Measurements from ENCODE around the gene SSBP4. TPM values are rescaled to one million over a fixed set of nuclear protein-coding genes. Genes with fewer than 3 reads are reported as not detected.

SSBP4 gene
- total and polyA plus RNA-seq, 9 of the 15 experiments (the other 6 are each of a cell fraction or from before 2014, with no cell fraction given): 1.1 to 189 (median 39.0) TPM

DNA sequence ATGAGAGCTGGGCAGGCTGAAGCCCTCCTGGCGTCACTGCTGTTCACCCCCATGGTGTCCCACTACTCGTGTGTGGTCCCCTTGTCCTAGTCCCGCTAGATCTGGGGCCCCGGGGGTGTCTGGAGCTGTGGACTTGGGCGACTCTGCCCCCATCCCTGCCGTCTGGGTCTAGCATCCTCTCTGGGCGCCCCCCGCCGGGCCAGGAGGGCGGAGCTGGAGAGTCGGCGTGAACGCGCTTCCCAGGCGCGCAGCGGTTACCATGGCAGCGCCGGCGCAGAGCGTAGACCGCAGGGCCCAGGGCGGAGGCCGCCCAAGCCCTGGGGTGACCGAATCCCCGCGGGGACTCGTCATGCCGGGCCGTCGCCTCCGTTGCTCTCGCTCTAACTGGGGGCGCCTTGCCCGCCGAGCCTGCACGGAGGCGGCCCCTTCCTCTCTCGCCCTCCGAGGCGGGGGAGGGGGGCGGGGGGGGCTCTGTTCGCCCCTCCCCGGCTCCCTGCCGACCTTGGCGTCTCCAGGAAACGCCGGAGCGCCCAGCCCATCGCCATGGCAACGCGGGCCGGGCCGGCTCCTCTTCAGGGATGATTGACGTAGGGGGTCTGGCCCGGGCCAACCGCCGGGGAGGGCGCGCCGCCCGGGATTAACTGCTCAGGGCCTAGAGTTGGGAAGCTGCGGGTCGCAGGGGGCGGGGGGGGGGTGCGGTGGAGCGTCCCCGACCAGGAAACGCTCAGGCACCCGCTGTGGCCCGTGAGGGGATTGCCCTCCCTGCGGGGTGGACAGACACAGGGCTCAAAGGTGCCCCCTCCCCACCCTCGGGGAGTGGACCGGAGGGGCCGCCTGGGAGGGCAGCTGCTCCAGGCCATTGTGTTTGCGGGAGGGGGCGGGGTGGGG lies 9.8 kb downstream of the SSBP4 start:
- Histone ChIP-seq H3K9ac (ENCODE audit: insufficient read depth in 1 of 2, low read depth in 2 of 2, low read length in 2 of 2) (peak overlapping the region; percentile 37 to 73; a peak in 3 of 4 replicates), H3K27me3 (ENCODE audit: control insufficient read depth in 2 of 2, insufficient read depth in 2 of 2, low read length in 2 of 2) (no peaks in the 10 kb centered on the region), H3K4me1 (replicated peaks in 1 of 2; ENCODE audit: control insufficient read depth in 2 of 2, insufficient read depth in 2 of 2, low read length in 2 of 2) (peaks cover 39 to 99% of the 10 kb centered on the region in 2 experiments), H3K36me3 (ENCODE audit: control insufficient read depth, insufficient read depth, low read length) (peaks cover 65% of the 10 kb centered on the region), H3K9me3 (replicated peaks; ENCODE audit: control insufficient read depth, insufficient read depth, low read depth, low read length) (no peaks in the 10 kb centered on the region), H2AFZ (ENCODE audit: low read depth, low read length) (no peak overlapping the region), H3K4me3 (peak overlapping the region; percentile 41), H4K20me1 (replicated peaks; ENCODE audit: control insufficient read depth, insufficient read depth, low read length) (peaks cover 11% of the 10 kb centered on the region), H3K27ac (ENCODE audit: extremely low read depth, low read depth, low read length) (peak overlapping the region; percentile 85), H3K4me2 (ENCODE audit: insufficient read depth, low read length) (peak overlapping the region; percentile 65), H3K79me2 (ENCODE audit: control insufficient read depth, insufficient read depth, low read length) (peaks cover 64% of the 10 kb centered on the region), H3K9me1 (ENCODE audit: control insufficient read depth, insufficient read depth, low read length) (no peaks in the 10 kb centered on the region)
- ChIA-PET POLR2A (interaction anchor here (0.6 to 1.2 kb wide), 6 partner anchors 10 to 283 kb away, joined by 3 to 7 read pairs (median 4); partner anchors contain the start of gene SSBP4), CTCF (ENCODE audit: low intra/inter-chr PET ratio) (interaction anchor here (0.6 kb wide), 1 partner anchor 38 kb away, joined by 3 read pairs; no protein-coding TSS in a partner anchor)
- in situ Hi-C loops (cut with MboI): no loop called here
- no TSS peak for BruUV-seq (replicated peaks)
- 2% methylated on average over 47 of the region's 77 CpGs for WGBS (ENCODE audit: insufficient coverage, low coverage, missing lambda C conversion rate)
- ATAC-seq: peak; percentile 88
- peak; percentile 84 to 94 (median 88) for DNase-seq (ENCODE audit: extremely low read depth in 1 of 4, low spot score in 3 of 4)
- intact Hi-C loops (cut with micrococcal nuclease): no loop called here
- peak; percentile 91 for FAIRE-seq
- TF ChIP-seq SRSF9 (IDR thresholded peaks at IDR 0.05; ENCODE audit: borderline replicate concordance, low read depth, low read length) (no peak), TOE1 (IDR thresholded peaks at IDR 0.05; ENCODE audit: borderline replicate concordance) (no peak), TOE1 (CRISPR knock-in tag; IDR thresholded peaks at IDR 0.05; ENCODE audit: borderline replicate concordance, low read depth) (no peak), MLX (CRISPR knock-in tag; conservative IDR thresholded peaks at IDR 0.05) (no peak), ZNF408 (CRISPR knock-in tag; IDR thresholded peaks at IDR 0.05; ENCODE audit: low read depth) (no peak), ZNF609 (CRISPR knock-in tag; IDR thresholded peaks at IDR 0.05; ENCODE audit: borderline replicate concordance) (no peak), KDM5B (IDR thresholded peaks at IDR 0.05; ENCODE audit: insufficient replicate concordance, low read depth, low read length) (no peak), RBM17 (IDR thresholded peaks at IDR 0.05; ENCODE audit: borderline replicate concordance, low read depth, low read length) (no peak), WHSC1 (IDR thresholded peaks at IDR 0.05; ENCODE audit: low read length) (no peak), CBX2 (IDR thresholded peaks at IDR 0.05; ENCODE audit: insufficient read depth, low read length, poor library complexity, severe bottlenecking) (no peak), KDM1A (IDR thresholded peaks at IDR 0.05) (0 out of 4 replicates have a peak, but pooled peaks of 1 of the 2 experiments have one; percentile 13), CSDE1 (IDR thresholded peaks at IDR 0.05) (peak in 1 of 2 experiments; percentile 92; a peak in 1 of 4 replicates), MEIS2 (IDR thresholded peaks at IDR 0.05; ENCODE audit: partially characterized antibody) (peak; percentile 54)
- TF ChIP-seq, protein P1, sequence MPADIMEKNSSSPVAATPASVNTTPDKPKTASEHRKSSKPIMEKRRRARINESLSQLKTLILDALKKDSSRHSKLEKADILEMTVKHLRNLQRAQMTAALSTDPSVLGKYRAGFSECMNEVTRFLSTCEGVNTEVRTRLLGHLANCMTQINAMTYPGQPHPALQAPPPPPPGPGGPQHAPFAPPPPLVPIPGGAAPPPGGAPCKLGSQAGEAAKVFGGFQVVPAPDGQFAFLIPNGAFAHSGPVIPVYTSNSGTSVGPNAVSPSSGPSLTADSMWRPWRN (IDR thresholded peaks at IDR 0.05; ENCODE audit: low read depth): no peak

Measured in K562 (cell line).